Caco-2 (cell line): ENCODE results near the gene CCDC54. TPM values are rescaled to one million over a fixed set of nuclear protein-coding genes. Genes with fewer than 3 reads are reported as not detected.
A peak's percentile ranks its signal among the peaks of the same experiment; 100 is the strongest.

ENCODE experiments used
- BruUV-seq: library from RNA; stranded (reverse); fragments of 400-500 nt; replicated peaks from 2 replicates; lab custom pipeline; 2021; lab: Mats Ljungman, UMichigan
- CTCF ChIA-PET: fragments of 300-600 bp; sonication (Branson Sonifier 250); formaldehyde crosslinking; loops from one replicate; lab custom pipeline; 2022; ENCODE audit warnings: antibody characterized with exemption; lab: Charles Lee
- POLR2A ChIA-PET: fragments of 300-600 bp; sonication (Branson Sonifier 250); formaldehyde crosslinking; loops from one replicate; lab custom pipeline; 2022; ENCODE audit warnings: antibody characterized with exemption; lab: Charles Lee
- DNase-seq, 2 experiments: peaks; one replicate each; pipeline versions ENCODE4 v3.0.0 to v3.0.0-alpha.2; 2020 to 2022
- H3K27me3 ChIP-seq: replicated peaks from 2 replicates; pipeline ENCODE4 v1.6.0; 2011; ENCODE audit warnings: low read length; ENCODE audit not compliant: control insufficient read depth, insufficient read depth
- H3K36me3 ChIP-seq: 2 replicates; pipeline ENCODE4 v1.5.1; 2011; ENCODE audit warnings: low read length; ENCODE audit not compliant: control insufficient read depth, insufficient read depth
- H3K4me1 ChIP-seq: fragments of 250-450 bp; sonication (Bioruptor Pico); 2 replicates; pipeline ENCODE4 v1.5.1; 2020; ENCODE audit warnings: mild to moderate bottlenecking
- H3K4me3 ChIP-seq: 2 replicates; pipeline ENCODE4 v1.5.1; 2011; ENCODE audit warnings: low read depth, mild to moderate bottlenecking, control low read depth, low read length
- H3K9me3 ChIP-seq: fragments of 250-450 bp; sonication (Bioruptor Pico); 2 replicates; pipeline ENCODE4 v1.5.1; 2020; ENCODE audit warnings: mild to moderate bottlenecking, moderate library complexity
- H3K27ac Mint-ChIP-seq: one replicate; pipeline ENCODE4 v1.8.0; 2022; ENCODE audit warnings: mixed read lengths; ENCODE audit not compliant: unreplicated experiment
- H3K27me3 Mint-ChIP-seq: one replicate; pipeline ENCODE4 v1.8.0; 2022; ENCODE audit warnings: mixed read lengths; ENCODE audit not compliant: insufficient read depth, unreplicated experiment
- H3K36me3 Mint-ChIP-seq: one replicate; pipeline ENCODE4 v1.8.0; 2022; ENCODE audit warnings: mild to moderate bottlenecking, mixed read lengths; ENCODE audit not compliant: insufficient read depth, unreplicated experiment
- H3K4me1 Mint-ChIP-seq: one replicate; pipeline ENCODE4 v1.8.0; 2022; ENCODE audit warnings: low read depth, mixed read lengths; ENCODE audit not compliant: unreplicated experiment
- H3K4me3 Mint-ChIP-seq: one replicate; pipeline ENCODE4 v1.8.0; 2022; ENCODE audit warnings: mild to moderate bottlenecking, moderate library complexity, mixed read lengths; ENCODE audit not compliant: unreplicated experiment
- H3K9me3 Mint-ChIP-seq: one replicate; pipeline ENCODE4 v1.8.0; 2022; ENCODE audit warnings: mixed read lengths; ENCODE audit not compliant: unreplicated experiment
- intact Hi-C: fragments of 100-400 bp; cut with micrococcal nuclease; formaldehyde crosslinking; loops from one replicate; pipeline ENCODE4 v1.10.0; 2022; ENCODE audit not compliant: unreplicated experiment
- total RNA-seq: library from RNA; stranded (reverse); gene quantifications from 2 replicates; pipeline ENCODE4 v1.2.3, GENCODE V29; 2022
- TF ChIP-seq, protein P1 (sequence below), 2 experiments: fragments of 200-600 bp in 1 of 2; IDR thresholded peaks; 1 replicate in 1 of 2; 2 replicates in 1 of 2; pipeline versions ENCODE4 v1.5.1 to v1.8.0; 2011 to 2022; ENCODE audit warnings: antibody characterized with exemption in 1 of 2, control low read depth in 1 of 2, inconsistent platforms in 1 of 2, low read depth in 1 of 2, low read length in 1 of 2, mild to moderate bottlenecking in 1 of 2, moderate library complexity in 1 of 2; ENCODE audit not compliant: insufficient read depth in 1 of 2, severe bottlenecking in 1 of 2, unreplicated experiment in 1 of 2

The CCDC54 gene
- total RNA-seq, 1 experiment from 2014 or later = not detected

DNA sequence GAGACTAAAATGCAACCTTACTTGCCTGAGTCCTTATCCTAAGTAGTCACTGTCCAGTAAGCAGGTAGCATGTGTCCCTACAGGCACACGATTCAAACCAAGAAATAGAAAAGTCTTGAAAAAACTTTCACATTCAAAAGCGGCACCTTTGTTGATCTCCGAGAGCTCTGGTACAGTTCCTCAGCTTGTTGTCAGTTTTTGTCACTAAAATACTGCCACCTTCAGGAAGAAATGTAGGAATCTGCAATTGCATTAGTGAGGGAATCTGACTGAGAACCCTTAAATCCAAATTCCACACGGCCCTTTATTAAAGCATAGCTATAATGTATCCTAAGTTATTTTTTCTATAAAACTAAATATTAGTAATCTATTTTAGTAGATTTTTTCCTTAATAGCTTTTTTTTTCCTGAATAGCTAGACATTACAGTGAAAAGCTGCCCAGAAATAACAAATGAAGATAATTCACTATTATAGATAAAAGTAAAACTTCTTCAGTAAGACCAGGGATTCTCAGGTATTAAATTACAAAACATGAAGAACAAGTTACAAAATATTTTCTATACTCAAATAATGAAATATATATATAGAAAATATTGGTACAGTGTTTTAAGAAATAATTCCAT lies 44.0 kb downstream of the CCDC54 start:
- H3K36me3 Mint-ChIP-seq = no peaks in the 10 kb centered on the region

DNA sequence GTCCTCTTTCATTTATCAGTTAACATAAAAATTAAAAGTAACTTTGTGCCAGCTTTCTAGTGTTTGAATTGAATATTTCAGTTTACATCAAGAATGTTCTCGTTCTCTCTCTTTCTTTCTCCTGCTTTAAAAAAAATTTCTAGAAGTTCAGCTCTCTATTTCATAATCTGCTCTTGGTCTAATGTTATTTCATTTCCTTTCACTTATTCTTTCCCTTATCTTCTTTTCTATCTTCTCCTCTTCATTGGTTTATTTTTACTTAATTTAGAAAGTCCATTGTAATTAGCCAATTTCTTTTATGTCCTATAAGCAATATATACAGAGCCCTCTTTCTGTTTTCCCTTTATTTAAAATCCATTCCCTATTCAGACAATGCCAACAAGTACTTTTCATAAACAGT lies 44.6 kb downstream of the CCDC54 start:
- Mint-ChIP-seq H3K9me3 (no peaks in the 10 kb centered on the region), H3K4me1 (no peaks in the 10 kb centered on the region), H3K36me3 (no peaks in the 10 kb centered on the region), H3K4me3 (no peak overlapping the region), H3K27ac (no peak overlapping the region), H3K27me3 (peaks cover 15% of the 10 kb centered on the region)
- no peaks in the 10 kb centered on the region for H3K9me3 ChIP-seq
- intact Hi-C loops = loop anchor here (1.0 to 2.0 kb wide), 2 partner anchors 151 to 186 kb away; no protein-coding TSS in a partner anchor
- ChIA-PET CTCF (interaction anchor here (1.1 kb wide), 4 partner anchors 9 to 186 kb away, joined by 3 to 8 read pairs (median 4); no protein-coding TSS in a partner anchor), POLR2A (no interaction called here)
- H3K27me3 ChIP-seq = no peaks in the 10 kb centered on the region
- H3K4me3 ChIP-seq = no peak overlapping the region
- H3K36me3 ChIP-seq = no peaks in the 10 kb centered on the region
- TF ChIP-seq, protein P1, sequence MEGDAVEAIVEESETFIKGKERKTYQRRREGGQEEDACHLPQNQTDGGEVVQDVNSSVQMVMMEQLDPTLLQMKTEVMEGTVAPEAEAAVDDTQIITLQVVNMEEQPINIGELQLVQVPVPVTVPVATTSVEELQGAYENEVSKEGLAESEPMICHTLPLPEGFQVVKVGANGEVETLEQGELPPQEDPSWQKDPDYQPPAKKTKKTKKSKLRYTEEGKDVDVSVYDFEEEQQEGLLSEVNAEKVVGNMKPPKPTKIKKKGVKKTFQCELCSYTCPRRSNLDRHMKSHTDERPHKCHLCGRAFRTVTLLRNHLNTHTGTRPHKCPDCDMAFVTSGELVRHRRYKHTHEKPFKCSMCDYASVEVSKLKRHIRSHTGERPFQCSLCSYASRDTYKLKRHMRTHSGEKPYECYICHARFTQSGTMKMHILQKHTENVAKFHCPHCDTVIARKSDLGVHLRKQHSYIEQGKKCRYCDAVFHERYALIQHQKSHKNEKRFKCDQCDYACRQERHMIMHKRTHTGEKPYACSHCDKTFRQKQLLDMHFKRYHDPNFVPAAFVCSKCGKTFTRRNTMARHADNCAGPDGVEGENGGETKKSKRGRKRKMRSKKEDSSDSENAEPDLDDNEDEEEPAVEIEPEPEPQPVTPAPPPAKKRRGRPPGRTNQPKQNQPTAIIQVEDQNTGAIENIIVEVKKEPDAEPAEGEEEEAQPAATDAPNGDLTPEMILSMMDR (IDR thresholded peaks at IDR 0.05; ENCODE audit: insufficient read depth in 1 of 2, low read depth in 1 of 2, low read length in 1 of 2, severe bottlenecking in 1 of 2, unreplicated experiment in 1 of 2) = no peak
- no peaks in the 10 kb centered on the region for H3K4me1 ChIP-seq
- DNase-seq = no peak
- BruUV-seq = no TSS peak

More for the DNA sequence above, 44.0 kb downstream of the CCDC54 start:
- Mint-ChIP-seq H3K27ac (no peak overlapping the region), H3K9me3 (no peaks in the 10 kb centered on the region), H3K27me3 (peaks cover 16% of the 10 kb centered on the region), H3K4me1 (no peaks in the 10 kb centered on the region), H3K4me3 (peak overlapping the region; percentile 15)
- peak in 1 of 2 experiments; percentile 37 for DNase-seq
- no peaks in the 10 kb centered on the region for H3K27me3 ChIP-seq
- CTCF ChIA-PET = interaction anchor here (0.6 to 1.1 kb wide), 6 partner anchors 9 to 186 kb away, joined by 3 to 8 read pairs (median 3); no protein-coding TSS in a partner anchor
- no peaks in the 10 kb centered on the region for H3K9me3 ChIP-seq
- intact Hi-C loops = loop anchor here (1.0 to 2.0 kb wide), 2 partner anchors 150 to 185 kb away; no protein-coding TSS in a partner anchor
- BruUV-seq = no TSS peak
- no peak overlapping the region for H3K4me3 ChIP-seq
- H3K36me3 ChIP-seq = no peaks in the 10 kb centered on the region
- H3K4me1 ChIP-seq = no peaks in the 10 kb centered on the region
- TF ChIP-seq, protein P1 (IDR thresholded peaks at IDR 0.05; ENCODE audit: insufficient read depth in 1 of 2, low read depth in 1 of 2, low read length in 1 of 2, severe bottlenecking in 1 of 2, unreplicated experiment in 1 of 2) = peak; percentile 51 to 56
- POLR2A ChIA-PET = no interaction called here

DNA sequence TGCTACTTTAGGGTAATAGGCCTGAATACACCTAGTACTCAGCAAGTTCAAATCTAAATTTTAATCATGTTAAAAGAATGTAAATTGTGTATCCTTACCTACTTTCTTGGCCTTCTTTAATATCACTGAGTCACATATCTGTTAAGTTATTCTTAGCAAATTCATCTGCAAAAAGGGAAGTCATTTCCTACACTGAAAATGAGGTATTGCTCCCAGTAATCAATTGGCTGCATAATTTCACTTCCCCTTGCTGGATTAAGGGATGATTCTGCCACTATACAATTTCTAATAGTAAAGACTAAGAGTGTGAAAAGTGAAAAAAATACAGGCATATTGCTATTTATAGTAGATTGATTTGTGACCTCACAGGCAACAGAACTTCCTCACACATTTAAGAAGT lies 47.8 kb downstream of the CCDC54 start:
- H3K9me3 Mint-ChIP-seq = no peaks in the 10 kb centered on the region
- no peaks in the 10 kb centered on the region for H3K9me3 ChIP-seq
- no peaks in the 10 kb centered on the region for H3K4me1 Mint-ChIP-seq
- TF ChIP-seq, protein P1 (IDR thresholded peaks at IDR 0.05; ENCODE audit: insufficient read depth in 1 of 2, low read depth in 1 of 2, low read length in 1 of 2, severe bottlenecking in 1 of 2, unreplicated experiment in 1 of 2) = no peak
- no peaks in the 10 kb centered on the region for H3K27me3 ChIP-seq
- no peak overlapping the region for H3K27ac Mint-ChIP-seq
- H3K4me3 Mint-ChIP-seq = no peak overlapping the region
- no TSS peak for BruUV-seq
- CTCF ChIA-PET = no interaction called here
- no peak for DNase-seq
- H3K36me3 ChIP-seq = no peaks in the 10 kb centered on the region
- no peaks in the 10 kb centered on the region for H3K36me3 Mint-ChIP-seq
- no peaks in the 10 kb centered on the region for H3K4me1 ChIP-seq
- intact Hi-C loops = no loop called here
- H3K27me3 Mint-ChIP-seq = peaks cover 5% of the 10 kb centered on the region
- no peak overlapping the region for H3K4me3 ChIP-seq
- POLR2A ChIA-PET = no interaction called here
